PC-3 (cell line): ENCODE results near the gene RLN1. TPM values are rescaled to one million over a fixed set of nuclear protein-coding genes. Genes with fewer than 3 reads are reported as not detected.

Source experiments
- ATAC-seq: fragments of 200-7000 bp; cut with Tn5 transposase; 2 replicates; pipeline ENCODE4 v1.9.1; 2020; ENCODE audit warnings: mild to moderate bottlenecking, moderate library complexity
- BruUV-seq: library from RNA; stranded (reverse); fragments of 400-500 nt; replicated peaks from 2 replicates; lab custom pipeline; 2021; lab: Mats Ljungman, UMichigan
- CTCF ChIA-PET: fragments of 300-600 bp; sonication (Branson Sonifier 250); formaldehyde crosslinking; loops from one replicate; lab custom pipeline; 2022; ENCODE audit warnings: antibody characterized with exemption; lab: Charles Lee
- POLR2A ChIA-PET: fragments of 300-600 bp; sonication (Branson Sonifier 250); formaldehyde crosslinking; loops from one replicate; lab custom pipeline; 2022; ENCODE audit warnings: antibody characterized with exemption; ENCODE audit not compliant: unreplicated experiment; lab: Charles Lee
- DNase-seq: peaks from one replicate; pipeline ENCODE4 v3.0.0-alpha.2; 2015
- H2AFZ ChIP-seq: fragments of 300-600 bp; sonication (generic); 2 replicates; pipeline ENCODE4 v1.6.0; 2016; ENCODE audit warnings: antibody characterized with exemption, low read length
- H3F3A ChIP-seq: fragments of 300-600 bp; sonication (generic); one replicate; pipeline ENCODE4 v1.6.0; 2017; ENCODE audit warnings: antibody characterized with exemption, low read length, control low read depth, mild to moderate bottlenecking; ENCODE audit not compliant: unreplicated experiment
- H3K27ac ChIP-seq: fragments of 300-600 bp; sonication (generic); 2 replicates; pipeline ENCODE4 v1.5.1; 2016; ENCODE audit warnings: mild to moderate bottlenecking, low read length
- H3K27me3 ChIP-seq: fragments of 300-600 bp; sonication (generic); 2 replicates; pipeline ENCODE4 v1.6.1; 2016; ENCODE audit warnings: low read length, mixed read lengths
- H3K36me3 ChIP-seq: fragments of 300-600 bp; sonication (generic); 2 replicates; pipeline ENCODE4 v1.6.1; 2016; ENCODE audit warnings: low read depth, mixed run types, low read length, mixed read lengths
- H3K4me1 ChIP-seq: fragments of 300-600 bp; sonication (generic); 2 replicates; pipeline ENCODE4 v1.5.1; 2016; ENCODE audit warnings: low read length; ENCODE audit not compliant: insufficient read depth
- H3K4me2 ChIP-seq: fragments of 300-600 bp; sonication (generic); 2 replicates; pipeline ENCODE4 v1.6.0; 2016; ENCODE audit warnings: low read length
- H3K4me3 ChIP-seq: fragments of 300-600 bp; sonication (generic); 2 replicates; pipeline ENCODE4 v1.5.1; 2016; ENCODE audit warnings: mild to moderate bottlenecking, low read length, mixed read lengths
- H3K79me2 ChIP-seq: fragments of 300-600 bp; sonication (generic); 2 replicates; pipeline ENCODE4 v1.6.1; 2017; ENCODE audit warnings: low read length, mixed read lengths
- H3K9ac ChIP-seq: fragments of 300-600 bp; sonication (generic); 2 replicates; pipeline ENCODE4 v1.6.0; 2016; ENCODE audit warnings: mild to moderate bottlenecking, low read length
- H3K9me2 ChIP-seq: fragments of 300-600 bp; sonication (generic); replicated peaks from 2 replicates; pipeline ENCODE4 v1.6.1; 2016; ENCODE audit warnings: mixed run types, low read length, mixed read lengths
- H3K9me3 ChIP-seq: fragments of 300-600 bp; sonication (generic); 2 replicates; pipeline ENCODE4 v1.6.1; 2016; ENCODE audit warnings: low read length, mixed read lengths
- H4K20me1 ChIP-seq: fragments of 300-600 bp; sonication (generic); 2 replicates; pipeline ENCODE4 v1.6.1; 2016; ENCODE audit warnings: low read length, mixed read lengths
- CTCF ChIP-seq: fragments of 300-600 bp; sonication (generic); conservative IDR thresholded peaks from 2 replicates; pipeline ENCODE4 v1.5.1; 2017; ENCODE audit warnings: antibody characterized with exemption, low read depth, mild to moderate bottlenecking, low read length
- EZH2 ChIP-seq: fragments of 300-600 bp; sonication (generic); IDR thresholded peaks from one replicate; pipeline ENCODE4 v1.6.1; 2017; ENCODE audit warnings: antibody characterized with exemption, mild to moderate bottlenecking, low read length; ENCODE audit not compliant: unreplicated experiment
- EZH2phosphoT487 ChIP-seq: fragments of 300-600 bp; sonication (generic); IDR thresholded peaks from 2 replicates; pipeline ENCODE4 v1.6.1; 2018; ENCODE audit warnings: mild to moderate bottlenecking, antibody characterized with exemption, low read length, borderline replicate concordance
- intact Hi-C: fragments of 100-400 bp; cut with micrococcal nuclease; formaldehyde crosslinking; loops from 2 replicates; pipeline ENCODE4 v1.9.0; 2023
- total RNA-seq: library from RNA; depleted of rRNA; stranded (reverse); fragments of >200 nt; gene quantifications from 2 replicates; pipeline ENCODE4 v1.2.3, GENCODE V29; 2014

Gene RLN1
- total RNA-seq, 1 experiment from 2014 or later, result not detected

GRCh38 chr9:5355226-5355625, 15.6 kb upstream of the RLN1 start:
- DNase-seq (no peak), ATAC-seq (no peak)
- Histone ChIP-seq H3K27me3 (no peaks in the 10 kb centered on the region), H4K20me1 (no peaks in the 10 kb centered on the region), H3K9me3 (no peaks in the 10 kb centered on the region), H3K9me2 (no peaks in the 10 kb centered on the region), H3K36me3 (no peaks in the 10 kb centered on the region), H3K4me2 (no peak overlapping the region), H2AFZ (no peak overlapping the region), H3K4me3 (no peak overlapping the region), H3K9ac (no peak overlapping the region), H3K4me1 (no peaks in the 10 kb centered on the region), H3F3A (no peaks in the 10 kb centered on the region), H3K27ac (no peak overlapping the region), H3K79me2 (no peaks in the 10 kb centered on the region)
- BruUV-seq, result no TSS peak
- ChIA-PET CTCF (no interaction called here), POLR2A (no interaction called here)
- no peak for TF ChIP-seq EZH2phosphoT487
- TF ChIP-seq CTCF, result no peak
- TF ChIP-seq EZH2, result no peak
- intact Hi-C loops, result no loop called here

GRCh38 chr9:5354184-5354583, 14.5 kb upstream of the RLN1 start:
- ChIA-PET CTCF (no interaction called here), POLR2A (no interaction called here)
- Histone ChIP-seq H3F3A (no peaks in the 10 kb centered on the region), H3K27me3 (no peaks in the 10 kb centered on the region), H3K9me2 (no peaks in the 10 kb centered on the region), H3K9me3 (no peaks in the 10 kb centered on the region), H2AFZ (no peak overlapping the region), H3K36me3 (no peaks in the 10 kb centered on the region), H3K4me2 (no peak overlapping the region), H3K27ac (no peak overlapping the region), H4K20me1 (no peaks in the 10 kb centered on the region), H3K4me3 (no peak overlapping the region), H3K9ac (no peak overlapping the region), H3K79me2 (no peaks in the 10 kb centered on the region), H3K4me1 (no peaks in the 10 kb centered on the region)
- intact Hi-C loops, result no loop called here
- no peak for TF ChIP-seq CTCF
- TF ChIP-seq EZH2, result no peak
- no peak for TF ChIP-seq EZH2phosphoT487
- ATAC-seq (no peak), DNase-seq (no peak)
- no TSS peak for BruUV-seq

GRCh38 chr9:5352637-5353248, 13.1 kb upstream of the RLN1 start:
- BruUV-seq, result no TSS peak
- no peaks in the 10 kb centered on the region for H3K27me3 ChIP-seq
- intact Hi-C loops, result no loop called here
- no peak overlapping the region for H3K9ac ChIP-seq
- no peak overlapping the region for H3K27ac ChIP-seq
- H4K20me1 ChIP-seq, result no peaks in the 10 kb centered on the region
- H3K9me2 ChIP-seq, result no peaks in the 10 kb centered on the region
- ATAC-seq, result no peak
- no peaks in the 10 kb centered on the region for H3K79me2 ChIP-seq
- H3K4me3 ChIP-seq, result no peak overlapping the region
- H3K4me2 ChIP-seq, result no peak overlapping the region
- ChIA-PET CTCF (no interaction called here), POLR2A (interaction anchor here (0.5 kb wide), 1 partner anchor 1198 kb away, joined by 4 read pairs; no protein-coding TSS in a partner anchor)
- no peaks in the 10 kb centered on the region for H3K9me3 ChIP-seq
- no peaks in the 10 kb centered on the region for H3K4me1 ChIP-seq
- H3F3A ChIP-seq, result no peaks in the 10 kb centered on the region
- no peak for DNase-seq
- TF ChIP-seq EZH2phosphoT487, result no peak
- TF ChIP-seq EZH2, result no peak
- TF ChIP-seq CTCF, result no peak
- H2AFZ ChIP-seq, result no peak overlapping the region
- H3K36me3 ChIP-seq, result no peaks in the 10 kb centered on the region
